SK-N-MC (cell line): ENCODE measurements around the gene TCEAL7.

ENCODE experiments used
- EZH2 ChIP-seq: fragments of 200-600 bp; sonication (generic); IDR thresholded peaks from one replicate; pipeline ENCODE4 v1.6.1; 2017; ENCODE audit warnings: antibody characterized with exemption
- FOXP2 ChIP-seq: optimal IDR thresholded peaks from 2 replicates; pipeline ENCODE3; 2011; ENCODE audit warnings: mild to moderate bottlenecking, moderate library complexity; ENCODE audit not compliant: insufficient read depth; ENCODE audit errors: extremely low read length, control extremely low read depth
- POLR2AphosphoS5 ChIP-seq: IDR thresholded peaks from 2 replicates; pipeline ENCODE4 v1.6.1; 2012; ENCODE audit warnings: mild to moderate bottlenecking, low read depth, low read length, borderline replicate concordance

GRCh38 chrX:103367502-103367901, 37.5 kb downstream of the TCEAL7 start:
- TF ChIP-seq EZH2 (no peak), POLR2AphosphoS5 (no peak), FOXP2 (no peak)
